IMR-90 (cell line): Measurements from ENCODE around the gene ST6GALNAC4. TPM values are rescaled to one million over a fixed set of nuclear protein-coding genes. Genes with fewer than 3 reads are reported as not detected.

ENCODE experiments used
- ATAC-seq: fragments of 200-7000 bp; cut with Tn5 transposase; 2 replicates; pipeline ENCODE4 v1.9.1; 2020; ENCODE audit warnings: low read depth, mild to moderate bottlenecking, moderate library complexity
- BruUV-seq: library from RNA; stranded (reverse); fragments of 400-500 nt; replicated peaks from 2 replicates; lab custom pipeline; 2021; lab: Mats Ljungman, UMichigan
- CTCF ChIA-PET: fragments of 300-600 bp; formaldehyde crosslinking; extraction: SDS; loops from one replicate; lab custom pipeline; 2021; ENCODE audit warnings: antibody characterized with exemption; lab: Yijun Ruan, JAX
- POLR2A ChIA-PET: fragments of 300-600 bp; sonication (Branson Sonifier 250); formaldehyde crosslinking; loops from one replicate; lab custom pipeline; 2022; ENCODE audit warnings: antibody characterized with exemption; ENCODE audit not compliant: unreplicated experiment; lab: Charles Lee
- DNase-seq: peaks from one replicate; pipeline ENCODE4 v3.0.0; 2013
- H2AFZ ChIP-seq: replicated peaks from 2 replicates; pipeline ENCODE3; 2013; ENCODE audit warnings: low read length, mild to moderate bottlenecking; ENCODE audit not compliant: poor library complexity
- H2AK5ac ChIP-seq: 2 replicates; pipeline ENCODE4 v1.6.1; 2013; ENCODE audit warnings: low read depth, low read length, inconsistent platforms
- H2AK9ac ChIP-seq: replicated peaks from 2 replicates; pipeline ENCODE3; 2013; ENCODE audit warnings: mild to moderate bottlenecking, low read depth, low read length, moderate library complexity; ENCODE audit not compliant: poor library complexity
- H2BK120ac ChIP-seq: 2 replicates; pipeline ENCODE4 v1.6.1; 2013; ENCODE audit warnings: low read depth, low read length, inconsistent platforms
- H2BK15ac ChIP-seq: 3 replicates; pipeline ENCODE4 v1.6.1; 2013; ENCODE audit warnings: low read depth, low read length, inconsistent platforms
- H2BK20ac ChIP-seq: 2 replicates; pipeline ENCODE4 v1.6.1; 2013; ENCODE audit warnings: low read depth, mild to moderate bottlenecking, inconsistent platforms, low read length, moderate library complexity
- H2BK5ac ChIP-seq: 2 replicates; pipeline ENCODE4 v1.6.1; 2013; ENCODE audit warnings: mild to moderate bottlenecking, low read depth, low read length, inconsistent platforms; ENCODE audit not compliant: poor library complexity, severe bottlenecking
- H3K14ac ChIP-seq: replicated peaks from 2 replicates; pipeline ENCODE4 v1.6.1; 2013; ENCODE audit warnings: low read depth, low read length, inconsistent platforms
- H3K18ac ChIP-seq: 2 replicates; pipeline ENCODE4 v1.6.1; 2013; ENCODE audit warnings: low read depth, low read length, control low read depth
- H3K23ac ChIP-seq: 2 replicates; pipeline ENCODE4 v1.6.1; 2013; ENCODE audit warnings: low read depth, low read length, inconsistent platforms
- H3K27ac ChIP-seq: 2 replicates; pipeline ENCODE4 v1.5.1; 2013; ENCODE audit warnings: mild to moderate bottlenecking, control low read depth, low read length; ENCODE audit not compliant: insufficient read depth
- H3K27me3 ChIP-seq: 2 replicates; pipeline ENCODE4 v1.6.1; 2013; ENCODE audit warnings: low read length; ENCODE audit not compliant: control insufficient read depth, insufficient read depth
- H3K36me3 ChIP-seq: 2 replicates; pipeline ENCODE4 v1.6.1; 2013; ENCODE audit warnings: low read length, mixed read lengths; ENCODE audit not compliant: control insufficient read depth, insufficient read depth
- H3K4ac ChIP-seq: 2 replicates; pipeline ENCODE4 v1.6.1; 2013; ENCODE audit warnings: low read depth, low read length, inconsistent platforms
- H3K4me1 ChIP-seq: 2 replicates; pipeline ENCODE4 v1.6.1; 2013; ENCODE audit warnings: low read length, mixed read lengths; ENCODE audit not compliant: control insufficient read depth, insufficient read depth
- H3K4me2 ChIP-seq: 2 replicates; pipeline ENCODE4 v1.6.1; 2013; ENCODE audit warnings: low read depth, mild to moderate bottlenecking, control low read depth, low read length, moderate library complexity
- H3K4me3 ChIP-seq: 2 replicates; pipeline ENCODE4 v1.5.1; 2013; ENCODE audit warnings: low read depth, mild to moderate bottlenecking, control low read depth, low read length, moderate library complexity; ENCODE audit not compliant: insufficient read depth
- H3K56ac ChIP-seq: 2 replicates; pipeline ENCODE4 v1.6.1; 2013; ENCODE audit warnings: low read length, inconsistent platforms; ENCODE audit not compliant: insufficient read depth; ENCODE audit errors: extremely low read depth
- H3K79me1 ChIP-seq, 2 experiments: 2 replicates each; pipeline ENCODE4 v1.6.1; 2013; ENCODE audit warnings: low read length in 2 of 2, inconsistent platforms in 1 of 2, low read depth in 1 of 2
- H3K9ac ChIP-seq: 2 replicates; pipeline ENCODE4 v1.6.1; 2013; ENCODE audit warnings: low read depth, low read length, control low read depth
- H3K9me1 ChIP-seq: 2 replicates; pipeline ENCODE4 v1.6.1; 2013; ENCODE audit warnings: low read length, inconsistent platforms; ENCODE audit not compliant: insufficient read depth
- H3K9me3 ChIP-seq: 2 replicates; pipeline ENCODE4 v1.6.1; 2013; ENCODE audit warnings: low read length; ENCODE audit not compliant: control insufficient read depth, insufficient read depth
- H4K20me1 ChIP-seq: 2 replicates; pipeline ENCODE4 v1.6.1; 2013; ENCODE audit warnings: low read length, inconsistent platforms; ENCODE audit not compliant: insufficient read depth
- H4K5ac ChIP-seq: 2 replicates; pipeline ENCODE4 v1.6.1; 2013; ENCODE audit warnings: mild to moderate bottlenecking, low read depth, low read length, control low read depth
- H4K8ac ChIP-seq, 2 experiments: 2 replicates each; pipeline ENCODE4 v1.6.1; 2013; ENCODE audit warnings: low read depth in 2 of 2, low read length in 2 of 2, control low read depth in 1 of 2, inconsistent platforms in 1 of 2
- H4K91ac ChIP-seq: 2 replicates; pipeline ENCODE4 v1.6.1; 2013; ENCODE audit warnings: low read depth, low read length, inconsistent platforms; ENCODE audit not compliant: insufficient read depth
- BHLHE40 ChIP-seq: fragments of 150-350 bp; IDR thresholded peaks from 2 replicates; pipeline ENCODE4 v1.6.1; 2016; ENCODE audit warnings: mild to moderate bottlenecking, low read depth, low read length
- CEBPB ChIP-seq: IDR thresholded peaks from 2 replicates; pipeline ENCODE4 v1.6.1; 2012; ENCODE audit warnings: low read depth, low read length, improper control_type of control experiment
- ELK1 ChIP-seq: fragments of 150-350 bp; IDR thresholded peaks from 2 replicates; pipeline ENCODE4 v1.6.1; 2016; ENCODE audit warnings: low read depth, mild to moderate bottlenecking, low read length, moderate library complexity, borderline replicate concordance
- FOS ChIP-seq: fragments of 150-350 bp; IDR thresholded peaks from 2 replicates; pipeline ENCODE4 v1.6.1; 2016; ENCODE audit warnings: low read depth, low read length
- MAFK ChIP-seq: IDR thresholded peaks from 2 replicates; pipeline ENCODE4 v1.6.1; 2012; ENCODE audit warnings: low read depth, low read length, improper control_type of control experiment
- MAZ ChIP-seq: IDR thresholded peaks from 2 replicates; pipeline ENCODE4 v1.6.1; 2012; ENCODE audit warnings: low read depth, mild to moderate bottlenecking, low read length, improper control_type of control experiment, moderate library complexity, borderline replicate concordance
- MXI1 ChIP-seq: IDR thresholded peaks from 2 replicates; pipeline ENCODE4 v1.6.1; 2012; ENCODE audit warnings: low read depth, mild to moderate bottlenecking, low read length, moderate library complexity, borderline replicate concordance
- NFE2L2 ChIP-seq: fragments of 150-350 bp; IDR thresholded peaks from 2 replicates; pipeline ENCODE4 v1.6.1; 2016; ENCODE audit warnings: low read depth, mild to moderate bottlenecking, low read length
- RAD21 ChIP-seq: IDR thresholded peaks from 2 replicates; pipeline ENCODE4 v1.6.1; 2012; ENCODE audit warnings: low read length, improper control_type of control experiment
- RCOR1 ChIP-seq: IDR thresholded peaks from 2 replicates; pipeline ENCODE4 v1.6.1; 2012; ENCODE audit warnings: mild to moderate bottlenecking, low read length, improper control_type of control experiment; ENCODE audit not compliant: insufficient replicate concordance
- RFX5 ChIP-seq: IDR thresholded peaks from 2 replicates; pipeline ENCODE4 v1.8.0; 2012; ENCODE audit warnings: low read depth, mild to moderate bottlenecking, low read length, moderate library complexity
- SMC3 ChIP-seq: fragments of 150-350 bp; IDR thresholded peaks from 2 replicates; pipeline ENCODE4 v1.6.1; 2016; ENCODE audit warnings: low read depth, mild to moderate bottlenecking, antibody characterized with exemption, low read length, moderate library complexity
- WGBS, 2 experiments: methylation state at CpG; one replicate each; pipeline versions ENCODE4 v1.1.5 to v1.1.7; 2013; ENCODE audit warnings: missing lambda C conversion rate in 2 of 2; ENCODE audit not compliant: insufficient read length in 1 of 2; ENCODE audit errors: extremely low coverage in 2 of 2; 5-methylcytosine and 5-hydroxymethylcytosine counted together
- dilution Hi-C: fragments of 300-500 bp; cut with HindIII; formaldehyde crosslinking; loops from one replicate; pipeline ENCODE4 v1.14.3; 2018; ENCODE audit warnings: low sequenced_read_pairs; ENCODE audit not compliant: unreplicated experiment
- in situ Hi-C: fragments of 300-500 bp; cut with MboI; formaldehyde crosslinking; loops from 3 replicates; pipeline ENCODE4 v1.14.3; 2019; ENCODE audit warnings: low sequenced_read_pairs, inconsistent platforms, mixed read lengths
- intact Hi-C: fragments of 100-400 bp; cut with micrococcal nuclease; formaldehyde crosslinking; loops from 2 replicates; pipeline ENCODE4 v1.10.0; 2022
- polyA plus RNA-seq, 3 experiments: library from polyadenylated mRNA; depleted of rRNA; stranded (reverse); fragments of >200 nt; gene quantifications; 2 replicates each; pipeline ENCODE4 v1.2.3, GENCODE V29; 2012; ENCODE audit warnings: low replicate concordance in 1 of 3
- total RNA-seq: library from RNA; depleted of rRNA; stranded (reverse); fragments of >200 nt; gene quantifications from 2 replicates; pipeline ENCODE4 v1.2.3, GENCODE V29; 2012
- TF ChIP-seq, protein P1 (sequence below): fragments of 150-350 bp; IDR thresholded peaks from 2 replicates; pipeline ENCODE4 v1.6.1; 2017; ENCODE audit warnings: mild to moderate bottlenecking, antibody characterized with exemption, low read length, low read depth

Gene ST6GALNAC4
- total and polyA plus RNA-seq, 2 of the 4 experiments (the other 2 are of a cell fraction) = 12.5 to 32.9 TPM

GRCh38 chr9:127872369-127873222 lies 44.2 kb downstream of the ST6GALNAC4 start (continued):
- TF ChIP-seq NFE2L2 (no peak), RAD21 (no peak)

DNA sequence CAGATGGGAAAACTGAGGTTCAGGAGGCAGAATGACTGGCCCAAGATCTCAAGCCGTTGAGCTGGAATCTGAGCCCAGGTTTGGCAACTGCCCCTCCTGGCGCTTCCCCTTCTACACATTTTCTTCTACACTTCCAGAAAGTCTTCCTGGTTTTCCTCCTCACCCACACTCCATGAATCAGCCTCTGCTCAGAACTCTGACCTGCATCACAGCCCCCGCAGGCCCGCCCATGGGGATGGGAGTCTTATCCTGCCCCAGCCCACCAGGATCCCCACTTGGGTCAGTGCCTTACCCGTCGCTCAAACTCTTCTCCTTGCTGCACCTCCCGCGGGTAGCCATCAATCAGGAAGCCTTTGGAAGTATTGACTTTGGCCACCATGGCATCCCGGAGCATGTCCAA lies 45.3 kb downstream of the ST6GALNAC4 start:
- BruUV-seq = no TSS peak
- Histone ChIP-seq H3K4me2 (no peak overlapping the region), H3K27me3 (no peaks in the 10 kb centered on the region), H2AK5ac (no peak overlapping the region), H3K14ac (no peak overlapping the region), H3K9ac (no peak overlapping the region), H3K79me1 (peaks cover 12 to 22% of the 10 kb centered on the region in 2 experiments; a peak in 3 of 4 replicates), H4K91ac (no peak overlapping the region), H3K9me1 (no peaks in the 10 kb centered on the region), H4K5ac (no peak overlapping the region), H2BK120ac (no peak overlapping the region), H3K23ac (no peak overlapping the region), H3K4ac (no peak overlapping the region), H4K20me1 (0 out of 2 replicates have a peak, but pooled peaks cover 6% of the 10 kb centered on the region), H2BK20ac (no peak overlapping the region), H3K4me1 (peaks cover 14% of the 10 kb centered on the region), H3K36me3 (peaks cover 33% of the 10 kb centered on the region), H2AK9ac (no peak overlapping the region), H4K8ac (no peak overlapping the region), H2AFZ (no peak overlapping the region), H3K56ac (no peak overlapping the region), H3K4me3 (no peak overlapping the region), H2BK5ac (no peak overlapping the region), H3K18ac (no peak overlapping the region), H3K27ac (no peak overlapping the region), H3K9me3 (no peaks in the 10 kb centered on the region), H2BK15ac (no peak overlapping the region)
- dilution Hi-C loops (no loop called here), in situ Hi-C loops (no loop called here), intact Hi-C loops (loop anchor here (2.0 kb wide), 1 partner anchor 137 kb away; the partner anchor contains the start of gene TOR2A)
- WGBS, 2 experiments = 75% methylated on average over 3 of the region's 9 CpGs; no CpG with 5 or more reads in 1 of the 2 experiments
- CTCF ChIA-PET = no interaction called here
- no peak for DNase-seq
- ATAC-seq = no peak
- POLR2A ChIA-PET = interaction anchor here (0.6 to 1.0 kb wide), 2 partner anchors 86 to 575 kb away, joined by 3 to 12 read pairs; partner anchors contain the start of gene CDK9
- TF ChIP-seq MAFK (no peak), BHLHE40 (no peak), MAZ (no peak), NFE2L2 (no peak), ELK1 (no peak), FOS (no peak), RFX5 (no peak), RCOR1 (no peak), MXI1 (no peak), CEBPB (no peak), SMC3 (no peak)
- TF ChIP-seq, protein P1, sequence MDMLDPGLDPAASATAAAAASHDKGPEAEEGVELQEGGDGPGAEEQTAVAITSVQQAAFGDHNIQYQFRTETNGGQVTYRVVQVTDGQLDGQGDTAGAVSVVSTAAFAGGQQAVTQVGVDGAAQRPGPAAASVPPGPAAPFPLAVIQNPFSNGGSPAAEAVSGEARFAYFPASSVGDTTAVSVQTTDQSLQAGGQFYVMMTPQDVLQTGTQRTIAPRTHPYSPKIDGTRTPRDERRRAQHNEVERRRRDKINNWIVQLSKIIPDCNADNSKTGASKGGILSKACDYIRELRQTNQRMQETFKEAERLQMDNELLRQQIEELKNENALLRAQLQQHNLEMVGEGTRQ = no peak
